ENCODE data around the gene OR2A12.

GRCh38 chr7:144050093-144050492 lies 36.0 kb upstream of the OR2A12 start:
- no peak for TF ChIP-seq CTCF (IDR thresholded peaks at IDR 0.05; ENCODE audit: poor library complexity, severe bottlenecking)
- TF ChIP-seq EP300 (conservative IDR thresholded peaks at IDR 0.05; ENCODE audit: poor library complexity, severe bottlenecking), result no peak
- no peak for TF ChIP-seq TAF1 (IDR thresholded peaks at IDR 0.05; ENCODE audit: low read depth)
- no peak for TF ChIP-seq RAD21 (conservative IDR thresholded peaks at IDR 0.05)
- no peak for TF ChIP-seq REST (IDR thresholded peaks at IDR 0.05; ENCODE audit: borderline replicate concordance)
- no peak for TF ChIP-seq EZH2 (IDR thresholded peaks at IDR 0.05; ENCODE audit: borderline replicate concordance, insufficient read depth, low read length, poor library complexity, severe bottlenecking)
- TF ChIP-seq POLR2AphosphoS5 (IDR thresholded peaks at IDR 0.05), result no peak
